ENCODE results near the gene TMEM217. TPM values are rescaled to one million over a fixed set of nuclear protein-coding genes. Genes with fewer than 3 reads are reported as not detected.

The TMEM217 gene
- total and polyA plus RNA-seq, 7 donors: 0.55 to 5.3 (median 0.80) TPM; not detected in 1

DNA sequence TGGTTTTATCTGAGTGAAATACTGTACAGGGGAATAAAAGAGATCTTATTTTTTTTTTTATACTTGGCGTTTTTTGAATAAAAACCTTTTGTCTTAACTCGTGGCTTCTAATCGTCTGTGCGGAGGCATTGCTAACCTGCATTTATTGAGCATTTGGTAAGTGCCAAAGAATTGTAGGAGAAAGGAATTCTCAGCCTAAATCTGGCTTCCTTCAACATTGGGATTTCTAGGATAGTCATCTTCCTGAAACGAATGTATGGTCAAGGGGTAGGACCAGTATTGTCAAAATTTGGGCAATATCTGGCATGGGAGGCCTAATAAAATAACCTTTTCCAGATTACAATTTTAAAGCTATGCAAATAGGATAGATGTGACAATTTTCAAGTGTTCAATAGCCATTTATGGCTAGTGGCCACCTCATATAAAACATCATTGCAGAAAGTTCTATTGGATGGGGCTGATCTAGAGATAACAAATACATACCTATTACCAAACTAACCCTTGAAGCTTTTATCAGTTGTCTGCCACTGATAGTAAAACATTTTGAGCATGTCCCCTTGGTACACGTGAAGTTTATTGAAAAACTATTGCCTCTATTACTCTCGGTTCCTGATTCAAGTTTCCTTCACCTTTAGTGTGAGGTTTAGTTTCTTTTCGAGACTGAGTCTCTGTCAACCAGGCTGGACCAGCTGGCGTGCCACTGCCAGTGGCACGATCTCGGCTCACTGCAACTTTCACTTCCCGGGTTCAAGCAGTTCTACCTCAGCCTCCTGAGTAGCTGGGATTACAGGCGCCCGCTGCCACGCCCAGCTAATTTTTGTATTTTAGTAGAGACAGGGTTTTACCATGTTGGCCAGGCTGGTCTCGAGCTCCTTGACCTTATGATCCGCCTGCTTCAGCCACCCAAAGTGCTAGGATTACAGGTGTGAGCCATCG is 82.3 kb downstream of the TMEM217 start:
- no peak for DNase-seq
- H3K9me3 ChIP-seq: no peaks in the 10 kb centered on the region
- no peaks in the 10 kb centered on the region for H3K27me3 ChIP-seq
- peak in 1 of 4 donors; percentile 4 for TF ChIP-seq POLR2AphosphoS5 (IDR thresholded peaks at IDR 0.05)
- TF ChIP-seq EP300 (IDR thresholded peaks at IDR 0.05): no peak
- H3K4me3 ChIP-seq: peak overlapping the region in 1 of 4 donors; percentile 97
- H3K4me1 ChIP-seq: peaks cover 0 to 34% (median 29%) of the 10 kb centered on the region in 4 donors
- WGBS, 2 donors: 73 to 83% methylated on average over 18 of the region's 18 CpGs
- intact Hi-C loops (cut with DNase I): no loop called here
- peaks cover 3 to 36% (median 25%) of the 10 kb centered on the region in 4 donors for H3K36me3 ChIP-seq
- peak overlapping the region in 1 of 4 donors; percentile 46 for H3K27ac ChIP-seq

DNA sequence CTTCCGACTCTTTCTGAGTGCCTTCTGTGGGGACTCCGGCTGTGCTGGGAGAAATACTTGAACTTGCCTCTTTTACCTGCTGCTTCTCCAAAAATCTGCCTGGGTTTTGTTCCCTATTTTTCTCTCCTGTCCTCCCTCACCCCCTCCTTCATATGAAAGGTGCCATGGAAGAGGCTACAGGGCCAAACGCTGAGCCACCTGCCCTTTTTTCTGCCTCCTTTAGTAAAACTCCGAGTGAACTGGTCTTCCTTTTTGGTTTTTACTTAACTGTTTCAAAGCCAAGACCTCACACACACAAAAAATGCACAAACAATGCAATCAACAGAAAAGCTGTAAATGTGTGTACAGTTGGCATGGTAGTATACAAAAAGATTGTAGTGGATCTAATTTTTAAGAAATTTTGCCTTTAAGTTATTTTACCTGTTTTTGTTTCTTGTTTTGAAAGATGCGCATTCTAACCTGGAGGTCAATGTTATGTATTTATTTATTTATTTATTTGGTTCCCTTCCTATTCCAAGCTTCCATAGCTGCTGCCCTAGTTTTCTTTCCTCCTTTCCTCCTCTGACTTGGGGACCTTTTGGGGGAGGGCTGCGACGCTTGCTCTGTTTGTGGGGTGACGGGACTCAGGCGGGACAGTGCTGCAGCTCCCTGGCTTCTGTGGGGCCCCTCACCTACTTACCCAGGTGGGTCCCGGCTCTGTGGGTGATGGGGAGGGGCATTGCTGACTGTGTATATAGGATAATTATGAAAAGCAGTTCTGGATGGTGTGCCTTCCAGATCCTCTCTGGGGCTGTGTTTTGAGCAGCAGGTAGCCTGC is 83.2 kb downstream of the TMEM217 start:
- Histone ChIP-seq H3K4me1 (peaks cover 0 to 34% (median 29%) of the 10 kb centered on the region in 4 donors), H3K27ac (peak overlapping the region; percentile 4 to 99 (median 39)), H3K4me3 (peak overlapping the region in 1 of 4 donors; percentile 97), H3K36me3 (peaks cover 3 to 36% (median 25%) of the 10 kb centered on the region in 4 donors), H3K27me3 (no peaks in the 10 kb centered on the region), H3K9me3 (no peaks in the 10 kb centered on the region)
- TF ChIP-seq POLR2AphosphoS5 (IDR thresholded peaks at IDR 0.05) (no peak), EP300 (IDR thresholded peaks at IDR 0.05) (no peak), POLR2A (IDR thresholded peaks at IDR 0.05) (no peak)
- TF ChIP-seq, protein P1, sequence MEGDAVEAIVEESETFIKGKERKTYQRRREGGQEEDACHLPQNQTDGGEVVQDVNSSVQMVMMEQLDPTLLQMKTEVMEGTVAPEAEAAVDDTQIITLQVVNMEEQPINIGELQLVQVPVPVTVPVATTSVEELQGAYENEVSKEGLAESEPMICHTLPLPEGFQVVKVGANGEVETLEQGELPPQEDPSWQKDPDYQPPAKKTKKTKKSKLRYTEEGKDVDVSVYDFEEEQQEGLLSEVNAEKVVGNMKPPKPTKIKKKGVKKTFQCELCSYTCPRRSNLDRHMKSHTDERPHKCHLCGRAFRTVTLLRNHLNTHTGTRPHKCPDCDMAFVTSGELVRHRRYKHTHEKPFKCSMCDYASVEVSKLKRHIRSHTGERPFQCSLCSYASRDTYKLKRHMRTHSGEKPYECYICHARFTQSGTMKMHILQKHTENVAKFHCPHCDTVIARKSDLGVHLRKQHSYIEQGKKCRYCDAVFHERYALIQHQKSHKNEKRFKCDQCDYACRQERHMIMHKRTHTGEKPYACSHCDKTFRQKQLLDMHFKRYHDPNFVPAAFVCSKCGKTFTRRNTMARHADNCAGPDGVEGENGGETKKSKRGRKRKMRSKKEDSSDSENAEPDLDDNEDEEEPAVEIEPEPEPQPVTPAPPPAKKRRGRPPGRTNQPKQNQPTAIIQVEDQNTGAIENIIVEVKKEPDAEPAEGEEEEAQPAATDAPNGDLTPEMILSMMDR (IDR thresholded peaks at IDR 0.05): no peak
- DNase-seq: no peak
- intact Hi-C loops (cut with DNase I): no loop called here
- 78 to 84% methylated on average over 10 of the region's 10 CpGs for WGBS, 2 donors

DNA sequence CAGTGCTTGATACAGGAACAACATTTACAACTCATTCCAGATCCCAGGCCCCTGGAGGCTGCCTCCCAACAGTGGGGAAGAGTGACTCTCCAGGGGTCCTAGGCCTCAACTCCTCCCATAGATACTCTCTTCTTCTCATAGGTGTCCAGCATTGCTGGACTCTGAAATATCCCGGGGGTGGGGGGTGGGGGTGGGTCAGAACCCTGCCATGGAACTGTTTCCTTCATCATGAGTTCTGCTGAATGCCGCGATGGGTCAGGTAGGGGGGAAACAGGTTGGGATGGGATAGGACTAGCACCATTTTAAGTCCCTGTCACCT is 83.8 kb downstream of the TMEM217 start:
- Histone ChIP-seq H3K36me3 (peaks cover 3 to 36% (median 25%) of the 10 kb centered on the region in 4 donors), H3K4me3 (peak overlapping the region in 1 of 4 donors; percentile 97), H3K27me3 (no peaks in the 10 kb centered on the region), H3K4me1 (peaks cover 0 to 34% (median 30%) of the 10 kb centered on the region in 4 donors), H3K27ac (peak overlapping the region; percentile 4 to 99 (median 39)), H3K9me3 (no peaks in the 10 kb centered on the region)
- intact Hi-C loops (cut with DNase I): no loop called here
- DNase-seq: no peak
- no peak for TF ChIP-seq POLR2A (IDR thresholded peaks at IDR 0.05)
- no peak for TF ChIP-seq POLR2AphosphoS5 (IDR thresholded peaks at IDR 0.05)
- TF ChIP-seq EP300 (IDR thresholded peaks at IDR 0.05): no peak
- TF ChIP-seq, protein P1 (IDR thresholded peaks at IDR 0.05): no peak
- WGBS, 2 donors: 75 to 84% methylated on average over 3 of the region's 3 CpGs

DNA sequence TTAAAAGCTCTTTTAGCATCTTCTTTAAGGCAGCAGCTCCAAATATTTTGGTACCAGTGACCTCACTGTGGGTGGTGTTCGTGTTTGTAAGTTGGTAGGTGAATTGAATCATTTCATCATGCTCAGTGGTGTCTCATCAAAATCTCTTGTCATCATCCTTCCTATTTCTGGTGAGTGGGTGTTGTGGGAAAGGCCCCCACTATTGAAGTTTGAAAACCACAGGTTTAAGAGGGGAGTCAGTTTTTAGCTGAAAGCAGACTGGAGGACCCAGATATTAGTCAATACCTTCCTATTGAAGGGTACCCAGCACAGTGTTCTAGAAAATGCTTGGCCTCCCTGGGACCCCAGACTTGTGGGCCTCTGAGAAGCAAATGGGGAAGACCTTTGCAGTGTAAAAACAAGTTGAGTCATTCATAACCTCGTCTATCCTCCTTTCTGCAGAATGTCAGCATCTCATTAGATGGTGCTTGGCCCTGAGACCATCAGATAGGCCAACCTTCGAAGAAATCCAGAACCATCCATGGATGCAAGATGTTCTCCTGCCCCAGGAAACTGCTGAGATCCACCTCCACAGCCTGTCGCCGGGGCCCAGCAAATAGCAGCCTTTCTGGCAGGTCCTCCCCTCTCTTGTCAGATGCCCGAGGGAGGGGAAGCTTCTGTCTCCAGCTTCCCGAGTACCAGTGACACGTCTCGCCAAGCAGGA is 84.3 kb downstream of the TMEM217 start:
- H3K4me3 ChIP-seq: peak overlapping the region in 1 of 4 donors; percentile 97
- TF ChIP-seq, protein P1 (IDR thresholded peaks at IDR 0.05): no peak
- no peak for TF ChIP-seq POLR2AphosphoS5 (IDR thresholded peaks at IDR 0.05)
- no peak for TF ChIP-seq POLR2A (IDR thresholded peaks at IDR 0.05)
- TF ChIP-seq EP300 (IDR thresholded peaks at IDR 0.05): no peak
- DNase-seq: no peak
- peak overlapping the region; percentile 32 to 99 (median 96) for H3K27ac ChIP-seq
- WGBS, 2 donors: 54 to 82% methylated on average over 9 of the region's 9 CpGs
- intact Hi-C loops (cut with DNase I): loop anchor here (2.0 kb wide), 1 partner anchor 37 kb away; no protein-coding TSS in a partner anchor
- peaks cover 0 to 39% (median 35%) of the 10 kb centered on the region in 4 donors for H3K4me1 ChIP-seq
- H3K9me3 ChIP-seq: no peaks in the 10 kb centered on the region
- H3K36me3 ChIP-seq: peaks cover 3 to 36% (median 25%) of the 10 kb centered on the region in 4 donors
- H3K27me3 ChIP-seq: no peaks in the 10 kb centered on the region
